Endometrial microvascular endothelial cells (primary cell): Measurements from ENCODE around the gene FASN. TPM values are rescaled to one million over a fixed set of nuclear protein-coding genes. Genes with fewer than 3 reads are reported as not detected.

Experiments used
- in situ Hi-C: cut with HindIII; loops from 2 replicates; pipeline ENCODE4 v1.10.0; 2017; ENCODE audit warnings: low sequenced_read_pairs, low pct_unique_long_range_greater_than_20kb; ENCODE audit errors: inconsistent ontology term
- total RNA-seq: library from RNA; depleted of rRNA; stranded (reverse); fragments of >200 nt; gene quantifications from one replicate; pipeline ENCODE4 v1.2.3, GENCODE V29; 2015; ENCODE audit errors: inconsistent ontology term

FASN gene
- total RNA-seq, 1 donor from 2014 or later, result 76.7 TPM

GRCh38 chr17:82118815-82119380, 20.9 kb upstream of the FASN start:
- in situ Hi-C loops, result no loop called here

- in situ Hi-C loops, result no loop called here
Observed at GRCh38 chr17:82118168-82118814, 20.3 kb upstream of the FASN start.

- in situ Hi-C loops, result no loop called here
Observed at GRCh38 chr17:82117139-82118090, 19.4 kb upstream of the FASN start.

GRCh38 chr17:82116246-82116645, 18.2 kb upstream of the FASN start:
- in situ Hi-C loops, result no loop called here

GRCh38 chr17:82114872-82115271, 16.8 kb upstream of the FASN start:
- in situ Hi-C loops, result no loop called here

- in situ Hi-C loops, result no loop called here
Observed at GRCh38 chr17:82114447-82114846, 16.4 kb upstream of the FASN start.

GRCh38 chr17:82113941-82114340, 15.9 kb upstream of the FASN start:
- in situ Hi-C loops, result no loop called here

GRCh38 chr17:82113422-82113821, 15.4 kb upstream of the FASN start:
- in situ Hi-C loops, result no loop called here

- in situ Hi-C loops, result no loop called here
Observed at GRCh38 chr17:82112914-82113311, 14.9 kb upstream of the FASN start.

GRCh38 chr17:82112181-82112913, 14.3 kb upstream of the FASN start:
- in situ Hi-C loops, result no loop called here

GRCh38 chr17:82110298-82110697, 12.3 kb upstream of the FASN start:
- in situ Hi-C loops, result no loop called here

- in situ Hi-C loops, result no loop called here
Observed at GRCh38 chr17:82108961-82109475, 11.0 kb upstream of the FASN start.

GRCh38 chr17:82108496-82108945, 10.5 kb upstream of the FASN start:
- in situ Hi-C loops, result no loop called here

GRCh38 chr17:82108038-82108437, 10.0 kb upstream of the FASN start:
- in situ Hi-C loops, result no loop called here

GRCh38 chr17:82107341-82107860, 9.4 kb upstream of the FASN start:
- in situ Hi-C loops, result no loop called here

- in situ Hi-C loops, result no loop called here
Observed at GRCh38 chr17:82106688-82107305, 8.8 kb upstream of the FASN start.

- in situ Hi-C loops, result no loop called here
Observed at GRCh38 chr17:82105882-82106687, 8.0 kb upstream of the FASN start.
